ENCODE measurements around the gene SLC26A5.
"Not testable (repeated sequence)": the region's sequence is repeated elsewhere in the genome, so short reads cannot be mapped to it uniquely, and the experiment has no call there.

The SLC26A5 gene

DNA sequence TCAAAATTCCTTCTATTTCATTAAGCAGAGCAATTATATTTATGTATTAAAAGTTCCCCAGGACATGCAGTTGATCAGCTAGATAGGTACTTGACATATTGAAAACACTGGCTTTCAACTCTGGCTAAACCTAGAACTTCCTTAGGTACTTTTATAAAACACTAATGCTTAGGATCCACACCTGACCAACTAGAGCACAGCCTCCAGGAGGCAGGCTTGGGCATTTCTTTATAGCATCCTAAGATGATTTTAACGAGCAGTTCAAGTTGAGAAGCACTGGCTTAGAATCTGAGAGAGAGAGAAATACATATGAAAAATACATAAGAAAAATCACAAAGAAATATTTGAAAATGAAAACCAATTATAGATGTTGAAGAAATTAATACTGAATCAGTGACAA lies 20.8 kb downstream of the SLC26A5 start:
- no peak for DNase-seq (ENCODE audit: low read depth)
- in situ Hi-C loops (cut with HindIII; ENCODE audit: low sequenced_read_pairs) = no loop called here
- no peak overlapping the region for H3K4me3 ChIP-seq (ENCODE audit: low read depth, low read length)
- TF ChIP-seq CTCF (IDR thresholded peaks at IDR 0.05; ENCODE audit: low read depth, low read length, missing control alignments) = no peak

- no peak for DNase-seq (ENCODE audit: low read depth)
- no peak overlapping the region for H3K4me3 ChIP-seq (ENCODE audit: low read depth, low read length)
- no peak for TF ChIP-seq CTCF (IDR thresholded peaks at IDR 0.05; ENCODE audit: low read depth, low read length, missing control alignments)
- in situ Hi-C loops (cut with HindIII; ENCODE audit: low sequenced_read_pairs) = no loop called here
Measured at GRCh38 chr7:103423467-103424179, 22.4 kb downstream of the SLC26A5 start.

- no peak overlapping the region for H3K4me3 ChIP-seq (ENCODE audit: low read depth, low read length)
- in situ Hi-C loops (cut with HindIII; ENCODE audit: low sequenced_read_pairs) = no loop called here
- TF ChIP-seq CTCF (IDR thresholded peaks at IDR 0.05; ENCODE audit: low read depth, low read length, missing control alignments) = no peak
- DNase-seq (ENCODE audit: low read depth) = no peak
Measured at GRCh38 chr7:103420857-103421384, 25.1 kb downstream of the SLC26A5 start.

GRCh38 chr7:103418241-103418640 lies 27.8 kb downstream of the SLC26A5 start:
- TF ChIP-seq CTCF (IDR thresholded peaks at IDR 0.05; ENCODE audit: low read depth, low read length, missing control alignments) = no peak
- H3K4me3 ChIP-seq (ENCODE audit: low read depth, low read length) = no peak overlapping the region
- DNase-seq (ENCODE audit: low read depth) = no peak
- in situ Hi-C loops (cut with HindIII; ENCODE audit: low sequenced_read_pairs) = no loop called here

DNA sequence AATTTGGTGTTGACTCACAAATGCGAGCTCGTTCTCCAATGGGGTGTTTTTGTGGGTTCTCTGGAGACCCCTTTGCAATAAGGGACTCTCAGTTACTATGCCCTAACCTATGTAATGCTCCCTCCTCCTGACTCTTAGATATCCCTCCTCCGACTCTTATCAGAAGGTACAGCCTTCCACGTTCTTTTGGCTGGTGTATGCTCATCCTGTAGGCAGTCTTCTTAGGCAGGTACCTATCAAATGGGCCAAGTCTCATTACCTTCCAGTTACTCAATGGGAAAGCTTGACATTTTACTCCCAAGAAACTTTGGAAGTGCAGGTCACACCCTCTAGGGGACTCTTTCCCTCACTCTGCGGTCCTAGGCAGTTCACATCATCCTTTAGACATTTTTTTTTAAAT lies 32.6 kb downstream of the SLC26A5 start:
- no peak for DNase-seq (ENCODE audit: low read depth)
- no peak overlapping the region for H3K4me3 ChIP-seq (ENCODE audit: low read depth, low read length)
- in situ Hi-C loops (cut with HindIII; ENCODE audit: low sequenced_read_pairs) = no loop called here
- TF ChIP-seq CTCF (IDR thresholded peaks at IDR 0.05; ENCODE audit: low read depth, low read length, missing control alignments) = no peak

DNA sequence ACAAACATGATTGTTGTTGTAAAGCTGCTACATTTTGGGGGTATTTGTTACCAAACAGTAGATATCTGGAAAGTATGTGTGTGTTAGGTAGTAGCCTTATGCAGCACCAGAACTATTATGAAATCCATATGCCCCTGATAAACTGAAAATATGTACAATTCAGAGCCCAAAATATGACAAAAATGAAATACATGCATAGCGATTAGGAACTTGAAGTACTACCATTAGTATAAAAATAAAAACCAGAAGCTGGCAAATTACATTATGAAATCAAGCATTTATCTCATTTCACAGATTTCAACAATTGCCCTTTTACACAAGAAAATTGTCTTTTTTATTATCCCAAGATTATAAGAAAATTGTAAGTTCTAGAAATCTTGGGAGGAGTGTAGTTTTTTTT lies 33.9 kb downstream of the SLC26A5 start:
- no peak for TF ChIP-seq CTCF (IDR thresholded peaks at IDR 0.05; ENCODE audit: low read depth, low read length, missing control alignments)
- H3K4me3 ChIP-seq (ENCODE audit: low read depth, low read length) = no peak overlapping the region
- DNase-seq (ENCODE audit: low read depth) = no peak
- in situ Hi-C loops (cut with HindIII; ENCODE audit: low sequenced_read_pairs) = no loop called here

DNA sequence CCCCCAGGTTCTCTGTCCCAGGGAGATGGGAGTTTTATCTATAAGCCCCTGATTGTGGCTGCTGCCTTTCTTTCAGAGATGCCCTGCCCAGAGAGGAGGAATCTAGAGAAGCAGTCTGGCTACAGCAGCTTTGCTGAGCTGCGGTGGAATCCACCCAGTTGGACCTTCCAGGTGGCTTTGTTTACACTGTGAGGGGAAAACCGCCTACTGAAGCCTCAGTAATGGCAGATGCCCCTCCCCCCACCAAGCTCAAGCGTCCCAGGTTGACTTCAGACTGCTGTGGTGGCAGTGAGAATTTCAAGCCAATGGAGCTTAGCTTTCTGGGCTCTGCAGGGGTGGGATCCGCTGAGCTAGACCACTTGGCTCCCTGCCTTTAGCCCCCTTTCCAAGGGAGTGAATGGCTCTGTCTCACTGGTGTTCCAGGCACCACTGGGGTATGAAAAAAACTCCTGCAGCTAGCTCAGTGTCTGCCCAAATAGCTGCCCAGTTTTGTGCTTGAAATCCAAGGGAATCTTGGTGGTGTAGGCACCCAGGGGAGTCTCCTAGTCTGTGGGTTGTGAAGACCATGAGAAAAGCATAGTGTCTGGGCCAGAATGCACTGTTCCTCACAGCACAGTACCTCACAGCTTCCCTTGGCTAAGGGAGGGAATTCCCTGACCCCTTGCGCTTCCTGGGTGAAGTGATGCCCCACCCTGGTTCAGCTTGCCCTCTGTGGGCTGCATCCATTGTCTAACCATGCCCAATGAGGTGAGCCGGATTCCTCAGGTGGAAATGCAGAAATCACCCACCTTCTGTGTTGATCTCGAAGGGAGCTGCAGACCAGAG lies 40.0 kb downstream of the SLC26A5 start:
- H3K4me3 ChIP-seq (ENCODE audit: low read depth, low read length); DNase-seq (ENCODE audit: low read depth); in situ Hi-C loops (cut with HindIII; ENCODE audit: low sequenced_read_pairs): not testable (repeated sequence)

GRCh38 chr7:103399687-103400086 lies 46.3 kb downstream of the SLC26A5 start:
- in situ Hi-C loops (cut with HindIII; ENCODE audit: low sequenced_read_pairs); H3K4me3 ChIP-seq (ENCODE audit: low read depth, low read length); DNase-seq (ENCODE audit: low read depth): not testable (repeated sequence)
